NCI-H2196 (cell line): ENCODE measurements around the gene MAPKAP1.

Source experiments
- DNase-seq: peaks from one replicate; lab custom pipeline; 2025; ENCODE audit not compliant: unreplicated experiment; lab: John Stamatoyannopoulos, UW

The MAPKAP1 gene

DNA sequence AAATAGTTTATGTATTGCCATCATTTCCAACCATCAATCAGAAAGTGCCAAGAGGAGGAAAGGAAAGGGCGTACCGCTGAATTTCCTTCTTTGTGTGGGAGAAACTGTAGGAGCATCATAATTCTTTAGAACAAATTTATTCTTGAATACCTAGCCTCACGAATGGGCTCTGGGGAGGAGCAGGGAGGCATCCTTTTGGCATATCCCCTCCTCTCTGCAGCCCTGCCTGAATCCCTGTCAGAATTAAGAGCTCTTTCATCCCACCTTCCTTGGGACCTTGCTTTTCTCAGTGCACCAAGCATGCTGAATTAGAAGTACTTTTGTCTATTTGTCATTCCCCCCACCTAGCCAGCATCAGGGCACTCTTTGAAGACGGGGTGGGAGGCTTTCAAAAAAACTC is 189.4 kb downstream of the MAPKAP1 start:
- no peak for DNase-seq

GRCh38 chr9:125515983-125516940 is 190.7 kb downstream of the MAPKAP1 start:
- no peak for DNase-seq

DNA sequence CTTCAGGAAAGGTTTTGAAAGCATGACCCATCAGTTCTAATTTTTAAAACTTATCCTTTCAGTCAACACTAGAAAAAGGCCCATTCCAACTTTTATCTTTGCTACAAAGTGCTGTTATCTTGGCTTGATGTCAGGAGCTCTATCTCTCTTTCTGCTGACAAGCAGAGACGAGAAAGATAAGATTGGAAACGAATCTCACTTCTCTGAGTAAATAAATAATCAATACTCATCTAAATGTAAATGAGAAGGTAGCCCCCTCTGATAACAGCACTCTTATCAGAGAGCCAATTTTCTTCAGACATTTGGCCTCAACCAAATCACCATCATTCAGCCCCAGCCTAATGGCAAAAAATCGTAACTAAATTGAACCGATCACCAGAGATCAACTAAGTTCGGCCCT is 191.7 kb downstream of the MAPKAP1 start:
- DNase-seq, result no peak

DNA sequence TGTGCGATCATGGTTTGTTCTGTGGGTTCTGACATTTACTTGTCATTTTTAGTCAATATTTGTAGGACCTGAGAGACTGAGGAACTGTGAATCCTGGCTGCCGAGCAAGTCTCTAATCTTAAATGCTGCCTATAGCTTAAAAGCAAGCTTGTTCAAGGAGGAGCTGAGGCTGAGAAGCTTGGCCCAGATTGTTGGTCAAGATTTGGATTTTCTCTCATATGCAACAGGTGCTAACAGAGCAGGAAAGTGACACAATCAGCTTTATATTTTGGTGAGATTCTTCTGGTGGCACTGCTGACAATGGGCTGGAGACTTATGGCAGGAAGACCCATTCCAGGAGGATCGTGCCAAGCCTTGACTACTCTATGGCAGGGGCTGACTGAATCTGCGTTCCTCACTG is 192.5 kb downstream of the MAPKAP1 start:
- DNase-seq, result no peak

- peak; percentile 9 for DNase-seq
These were observed 193.2 kb downstream of the MAPKAP1 start for GRCh38 chr9:125513668-125514413.

DNA sequence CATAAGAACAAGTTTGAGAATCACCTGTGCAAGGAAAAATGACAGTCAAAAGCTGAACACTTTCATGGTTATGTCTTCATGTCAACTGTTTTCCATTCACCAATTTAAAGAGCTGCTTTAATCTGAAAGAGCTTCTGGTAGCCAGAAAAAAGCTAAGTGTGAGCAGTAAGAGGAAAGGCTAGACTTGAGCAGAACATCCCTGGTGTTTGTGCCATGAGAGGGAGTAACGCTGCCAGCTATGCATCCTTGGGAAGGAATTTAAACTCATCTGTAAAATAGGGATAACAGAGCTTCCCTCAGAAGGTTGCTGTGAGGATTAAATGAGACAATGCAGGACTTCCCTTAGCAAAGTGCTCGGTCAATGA is 193.7 kb downstream of the MAPKAP1 start:
- no peak for DNase-seq

DNA sequence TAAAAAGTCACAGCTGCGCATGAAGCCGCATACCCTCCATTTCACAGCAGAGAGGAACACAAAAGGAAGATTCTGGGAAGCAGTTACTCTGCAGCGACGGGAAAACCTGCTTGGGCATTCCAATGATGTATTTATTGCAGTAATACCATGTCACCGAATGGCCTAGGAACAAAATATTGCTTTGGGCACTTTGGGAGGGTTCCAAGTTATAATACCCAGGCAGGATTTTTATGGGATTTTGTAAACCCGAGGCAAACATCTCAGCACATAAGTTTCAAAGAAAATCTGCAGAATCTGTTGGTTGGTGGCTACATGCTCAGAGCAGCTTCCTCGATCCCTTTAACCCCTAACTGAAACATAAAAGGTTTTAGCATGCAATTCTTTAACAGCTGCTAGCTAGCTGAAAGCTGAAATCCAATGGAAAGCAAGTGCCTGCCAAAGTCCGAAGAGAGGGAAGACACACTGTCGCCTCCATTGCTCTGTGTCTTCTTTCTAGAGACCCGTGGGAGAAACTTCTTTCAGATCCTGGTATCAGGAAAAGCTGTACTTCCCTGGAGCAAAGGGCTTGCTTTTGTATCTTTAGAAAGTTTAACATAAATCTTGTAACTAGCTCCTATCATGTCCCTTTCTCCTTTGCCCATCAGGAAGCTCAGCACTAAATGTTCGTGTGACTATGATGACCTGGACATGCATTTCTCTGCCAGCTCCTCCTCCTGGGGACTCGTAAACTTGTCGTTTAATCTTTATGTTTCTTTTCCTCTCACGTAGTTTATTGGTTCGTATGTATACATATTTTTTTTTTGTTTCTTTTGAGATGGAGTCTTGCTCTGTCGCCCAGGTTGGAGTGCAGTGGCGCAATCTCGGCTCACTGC is 195.0 kb downstream of the MAPKAP1 start:
- no peak for DNase-seq

DNA sequence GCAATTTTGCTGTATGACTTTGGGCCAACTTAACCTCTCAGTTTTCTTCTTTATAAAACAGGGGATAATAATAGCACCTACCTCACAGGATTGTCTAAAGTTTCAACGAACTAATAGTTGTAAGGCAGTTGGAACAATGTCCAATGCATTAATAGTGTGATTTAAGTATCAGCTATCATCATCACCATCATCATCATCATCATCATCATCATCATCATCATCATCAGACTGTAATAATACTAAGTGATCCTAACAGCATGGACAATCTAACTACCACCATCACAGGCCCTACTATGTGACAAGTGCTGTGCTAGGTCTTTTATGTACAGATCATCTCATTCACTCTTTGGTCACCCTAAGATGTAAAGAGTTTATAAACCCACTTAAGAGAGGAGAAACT is 196.0 kb downstream of the MAPKAP1 start:
- no peak for DNase-seq

DNA sequence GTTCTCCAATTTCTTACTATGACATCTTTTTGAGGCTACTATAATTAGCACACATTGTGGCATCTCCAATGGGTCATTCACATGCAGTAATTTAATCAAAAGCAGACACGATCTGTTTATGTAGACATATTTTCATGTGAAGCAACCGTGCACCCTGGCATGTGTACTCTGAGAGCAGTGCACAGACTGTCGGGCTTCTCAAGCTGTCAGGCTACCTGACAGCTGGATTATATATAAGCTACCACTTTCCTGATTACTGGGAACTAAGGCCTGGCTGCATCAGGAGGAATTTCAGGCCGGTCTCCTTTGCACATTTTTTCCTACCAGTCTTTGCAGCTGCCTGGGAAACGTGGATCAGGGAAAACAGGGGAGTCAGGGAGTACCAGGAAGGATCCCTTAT is 197.5 kb downstream of the MAPKAP1 start:
- no peak for DNase-seq

GRCh38 chr9:125508249-125508648 is 198.8 kb downstream of the MAPKAP1 start:
- no peak for DNase-seq

DNA sequence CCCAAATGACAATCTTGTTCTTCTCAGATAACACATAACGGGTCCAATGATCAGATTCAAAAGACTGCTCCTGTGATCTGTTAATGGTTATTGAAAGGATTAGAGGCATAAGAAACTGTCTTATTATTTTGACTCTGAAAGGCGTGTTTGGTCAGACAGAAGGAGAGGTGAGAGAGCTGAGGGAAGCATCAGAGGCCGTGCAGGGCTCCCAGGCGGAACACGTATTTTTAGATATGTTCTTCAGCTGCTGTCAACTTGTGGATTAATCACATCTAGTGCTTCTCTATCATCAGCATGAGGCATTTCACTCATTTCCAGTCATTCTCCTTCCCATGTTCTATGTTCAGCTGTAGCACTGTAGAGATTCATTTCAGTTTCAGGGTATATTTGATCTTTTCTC is 199.8 kb downstream of the MAPKAP1 start:
- DNase-seq, result no peak

GRCh38 chr9:125505988-125506438 is 201.0 kb downstream of the MAPKAP1 start:
- no peak for DNase-seq

- DNase-seq, result no peak
These were observed 202.4 kb downstream of the MAPKAP1 start for GRCh38 chr9:125504616-125505015.

DNA sequence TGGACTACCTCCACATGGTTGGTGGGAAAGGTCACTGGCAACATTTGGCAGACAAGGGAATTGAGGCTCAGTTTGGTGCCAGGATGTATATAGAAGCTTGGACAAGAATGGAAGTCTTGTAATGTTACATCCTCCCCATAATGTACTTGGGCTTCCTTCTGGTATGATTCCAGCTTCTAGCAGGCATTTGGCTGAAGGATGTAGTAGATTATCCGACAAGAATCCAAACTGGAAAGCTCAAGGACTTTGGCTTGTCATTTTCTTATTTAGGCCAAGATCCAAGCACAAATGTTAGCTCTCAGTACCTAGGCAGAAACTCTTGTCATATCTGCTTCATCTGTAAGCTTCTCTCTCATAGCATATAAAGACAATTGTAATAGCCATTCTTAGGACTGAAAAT is 209.1 kb downstream of the MAPKAP1 start:
- DNase-seq, result no peak

- no peak for DNase-seq
These were observed 209.5 kb downstream of the MAPKAP1 start for GRCh38 chr9:125497478-125497877.

GRCh38 chr9:125496313-125496834 is 210.6 kb downstream of the MAPKAP1 start:
- DNase-seq, result no peak

DNA sequence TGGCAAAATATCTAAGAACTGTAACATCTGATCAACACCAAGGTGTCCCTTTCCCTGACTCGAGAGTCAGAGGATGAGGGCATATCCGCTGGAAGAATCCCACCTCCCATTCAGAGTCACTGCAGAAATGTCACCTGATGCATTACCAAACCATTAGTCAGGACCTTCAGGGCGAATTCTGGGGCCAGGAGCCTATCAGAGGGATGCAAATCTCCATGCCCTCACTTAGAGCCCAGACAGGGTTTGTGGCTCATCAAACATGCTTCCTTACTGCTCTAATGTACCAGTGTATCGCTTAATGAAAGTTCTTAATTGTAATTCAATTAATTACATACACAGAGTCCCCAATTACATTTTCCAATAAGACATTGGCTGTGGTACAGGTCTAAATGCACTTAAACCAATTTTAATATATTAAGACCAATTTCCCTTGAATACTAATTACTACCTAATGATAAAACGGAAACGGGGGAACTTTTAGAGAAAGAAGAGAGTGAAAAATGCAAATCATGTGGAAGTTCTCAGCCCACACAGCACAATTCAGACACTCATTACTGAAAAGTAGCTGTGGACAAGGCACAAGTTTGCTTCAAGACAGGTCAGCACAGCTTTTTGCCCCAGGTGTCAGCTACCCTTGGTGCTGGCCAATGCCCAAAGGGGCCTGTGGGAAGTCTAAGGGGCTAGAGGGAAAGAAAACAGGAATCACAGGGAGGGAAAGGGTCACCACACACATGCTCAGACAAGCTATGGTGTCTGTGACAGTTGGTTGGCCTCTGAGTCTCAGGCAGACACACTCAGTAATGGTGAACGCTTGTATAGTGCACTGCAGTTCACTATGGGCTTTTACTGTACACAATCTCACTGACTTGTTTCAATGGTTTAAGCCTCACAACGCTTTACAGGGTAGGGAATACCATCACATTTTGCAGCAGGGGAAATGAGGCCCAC is 211.6 kb downstream of the MAPKAP1 start:
- no peak for DNase-seq

DNA sequence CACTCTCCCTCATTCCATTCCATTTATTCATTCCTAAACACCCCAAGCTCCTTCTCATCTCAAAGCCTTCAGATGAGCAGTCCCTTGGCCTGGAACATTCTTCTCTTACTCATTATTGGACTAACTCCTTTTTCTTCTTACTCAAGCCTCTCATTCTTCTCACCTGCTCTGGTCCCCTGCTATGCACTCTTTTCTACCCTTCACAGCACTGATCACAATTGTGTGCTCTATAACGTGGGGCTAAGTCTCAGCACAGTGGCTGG is 212.4 kb downstream of the MAPKAP1 start:
- no peak for DNase-seq

DNA sequence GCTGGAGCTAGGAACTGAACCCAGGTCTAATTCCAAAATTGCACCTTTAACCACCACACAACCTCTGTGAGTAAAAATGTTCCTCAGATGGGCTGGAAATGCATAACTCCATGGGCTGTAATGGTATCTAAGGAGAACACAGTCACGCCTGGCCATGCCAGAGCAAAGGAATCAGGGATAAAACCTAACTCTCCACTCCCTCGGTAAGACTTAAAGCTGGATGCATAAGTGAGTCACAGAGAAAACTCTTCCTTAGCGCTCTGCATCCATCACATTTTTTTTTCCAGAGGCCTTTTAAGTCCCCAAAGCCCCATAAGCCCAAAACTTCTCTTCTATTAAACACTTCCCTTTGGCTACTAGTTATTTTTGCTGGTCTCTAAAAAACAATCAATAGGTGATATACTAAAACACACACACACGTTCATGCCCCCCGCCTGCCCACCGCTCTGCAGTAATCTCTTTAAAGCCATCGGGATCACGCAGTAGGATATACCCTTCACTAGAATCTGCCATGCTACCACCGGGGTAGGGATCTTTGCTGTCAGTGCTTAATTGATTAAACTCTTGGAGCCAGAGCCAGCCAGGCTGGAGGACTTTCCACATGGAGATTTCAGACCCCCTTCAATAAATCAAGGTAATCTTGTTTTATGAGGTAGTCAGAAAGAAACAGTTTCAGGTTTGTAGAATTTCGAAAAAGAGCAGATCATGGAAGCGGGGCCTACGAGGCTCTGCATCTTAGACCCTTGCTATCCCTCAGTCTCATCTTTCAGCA is 212.9 kb downstream of the MAPKAP1 start:
- no peak for DNase-seq
